ENCODE measurements around the gene GAS7.

- no peak for TF ChIP-seq CTCF (IDR thresholded peaks at IDR 0.05; ENCODE audit: poor library complexity)
- no peak for TF ChIP-seq EZH2phosphoT487 (IDR thresholded peaks at IDR 0.05; ENCODE audit: low read depth, severe bottlenecking, unreplicated experiment)
These were observed 320.1 kb downstream of the GAS7 start for GRCh38 chr17:9878356-9878755.
